OCI-LY1 (cell line): ENCODE measurements around the gene NSG1.

Experiments
- CTCF ChIP-seq: fragments of 200-600 bp; sonication (generic), shearing (Covaris generic); IDR thresholded peaks from 2 replicates; pipeline ENCODE4 v1.5.1; 2017; ENCODE audit warnings: mild to moderate bottlenecking, antibody characterized with exemption, low read length, moderate library complexity, mixed read lengths
- EZH2 ChIP-seq: fragments of 200-600 bp; sonication (generic), shearing (Covaris generic); IDR thresholded peaks from 2 replicates; pipeline ENCODE4 v1.8.0; 2017; ENCODE audit warnings: borderline replicate concordance, mixed run types, mild to moderate bottlenecking, antibody characterized with exemption, low read length, moderate library complexity, mixed read lengths

DNA sequence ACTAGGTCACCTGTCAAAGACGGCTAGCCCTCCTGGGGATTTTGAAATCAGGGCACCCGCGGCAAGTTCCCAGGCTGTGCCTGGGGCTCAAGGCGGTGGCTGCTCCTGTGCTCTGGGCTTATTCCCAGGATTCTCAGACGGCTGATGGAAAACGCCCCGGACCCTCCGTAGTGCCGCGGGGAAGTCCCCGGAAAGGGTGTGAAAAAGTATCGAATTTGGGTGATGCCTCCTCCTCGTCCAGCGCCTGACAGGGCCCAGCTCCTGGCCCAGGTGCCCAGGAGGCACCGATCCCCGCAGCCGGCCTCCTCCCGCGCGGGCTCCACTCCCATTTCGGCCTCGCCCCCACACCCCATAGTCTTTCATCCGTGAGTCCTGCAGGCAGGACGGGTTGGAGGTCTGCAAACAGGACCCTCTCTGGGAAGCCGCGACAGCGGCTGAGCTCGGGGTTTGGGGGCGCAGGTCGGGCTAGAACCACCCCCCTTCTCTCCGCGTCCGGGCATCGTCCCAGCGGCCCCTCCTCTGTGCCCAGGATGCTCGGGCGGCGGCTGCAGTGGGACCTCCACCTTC is 1.1 kb upstream of the NSG1 start:
- TF ChIP-seq EZH2, result no peak
- TF ChIP-seq CTCF, result no peak
